GM19452 (cell line): Measurements from ENCODE around the gene ITGA2B.

Experiments used
- ATAC-seq: cut with Tn5 transposase; IDR thresholded peaks from one replicate; pipeline ENCODE4 v1.9.1; 2021; ENCODE audit not compliant: unreplicated experiment

Gene ITGA2B

GRCh38 chr17:44389281-44389680 is at the start of gene ITGA2B:
ITGA2B (minus strand) TSS chr17:44389649; CDS start chr17:44389473, 176 bp downstream.
- ATAC-seq: no peak

GRCh38 chr17:44439168-44439567 is 49.7 kb upstream of the ITGA2B start:
- ATAC-seq: no peak

- no peak for ATAC-seq
Observed at GRCh38 chr17:44438636-44439035, 49.2 kb upstream of the ITGA2B start.

GRCh38 chr17:44436336-44436735 is 46.9 kb upstream of the ITGA2B start:
- no peak for ATAC-seq

- ATAC-seq: no peak
Observed at GRCh38 chr17:44432254-44433157, 43.1 kb upstream of the ITGA2B start.

- ATAC-seq: no peak
Observed at GRCh38 chr17:44424828-44425461, 35.5 kb upstream of the ITGA2B start.

GRCh38 chr17:44417553-44417952 is 28.1 kb upstream of the ITGA2B start:
- no peak for ATAC-seq

GRCh38 chr17:44416558-44417289 is 27.3 kb upstream of the ITGA2B start:
- no peak for ATAC-seq

GRCh38 chr17:44414394-44415155 is 25.1 kb upstream of the ITGA2B start:
- ATAC-seq: no peak

GRCh38 chr17:44409309-44410028 is 20.0 kb upstream of the ITGA2B start:
- ATAC-seq: no peak

GRCh38 chr17:44408786-44409185 is 19.3 kb upstream of the ITGA2B start:
- ATAC-seq: no peak

GRCh38 chr17:44402564-44403172 is 13.2 kb upstream of the ITGA2B start:
- ATAC-seq: no peak

- ATAC-seq: no peak
Observed at GRCh38 chr17:44400226-44400847, 10.9 kb upstream of the ITGA2B start.

- ATAC-seq: no peak
Observed at GRCh38 chr17:44398692-44399691, 9.5 kb upstream of the ITGA2B start.

GRCh38 chr17:44397479-44398440 is 8.3 kb upstream of the ITGA2B start:
- no peak for ATAC-seq

- ATAC-seq: no peak
Observed at GRCh38 chr17:44396946-44397345, 7.5 kb upstream of the ITGA2B start.

- ATAC-seq: no peak
Observed at GRCh38 chr17:44394833-44395232, 5.4 kb upstream of the ITGA2B start.
